ENCODE data around the gene COTL1. TPM values are rescaled to one million over a fixed set of nuclear protein-coding genes. Genes with fewer than 3 reads are reported as not detected.

COTL1 gene
- total and polyA plus RNA-seq, 2 of the 13 experiments (the other 11 are each of a cell fraction or from before 2014, with no cell fraction given): 8.7 to 16.9 TPM

DNA sequence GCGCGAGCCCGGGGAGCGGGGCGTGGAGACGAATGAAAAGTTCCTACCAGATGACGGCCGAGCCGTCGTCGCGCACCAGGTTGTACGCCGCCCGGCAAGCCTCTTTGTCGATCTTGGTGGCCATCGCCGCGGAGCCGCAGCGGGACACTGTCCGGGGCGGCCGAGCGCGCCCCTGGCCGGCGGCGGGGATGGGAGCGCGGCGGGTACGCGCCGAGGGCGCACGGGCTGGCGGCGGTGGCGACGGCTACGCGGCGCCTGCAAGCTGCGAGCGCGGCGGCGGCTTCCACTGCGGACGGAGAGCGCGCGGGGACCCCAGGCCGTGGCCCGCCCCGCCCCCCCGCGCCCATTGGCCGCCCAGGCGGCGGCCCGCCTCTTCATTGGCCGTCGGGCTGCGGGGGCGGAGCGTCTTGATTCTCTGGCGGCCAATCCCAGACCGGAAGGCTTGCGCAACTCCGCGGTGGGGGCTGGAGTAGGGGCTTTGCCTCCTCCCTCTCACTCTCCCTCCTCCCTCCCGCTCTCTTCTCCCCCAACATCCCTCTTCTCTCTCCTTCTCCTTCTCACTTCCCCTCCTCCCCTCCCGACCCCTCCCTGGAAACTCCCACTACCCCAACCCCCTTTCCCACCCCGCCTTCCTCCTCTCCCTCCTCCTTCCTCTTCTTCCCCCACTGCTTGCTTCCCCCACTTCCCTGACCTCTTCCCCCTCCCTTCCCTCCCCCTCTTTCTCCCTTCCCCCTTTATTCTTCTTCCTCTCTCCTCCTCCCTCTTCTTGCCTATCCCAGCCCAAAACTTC is at the start of gene COTL1 (continued):
- TF ChIP-seq, protein P1, sequence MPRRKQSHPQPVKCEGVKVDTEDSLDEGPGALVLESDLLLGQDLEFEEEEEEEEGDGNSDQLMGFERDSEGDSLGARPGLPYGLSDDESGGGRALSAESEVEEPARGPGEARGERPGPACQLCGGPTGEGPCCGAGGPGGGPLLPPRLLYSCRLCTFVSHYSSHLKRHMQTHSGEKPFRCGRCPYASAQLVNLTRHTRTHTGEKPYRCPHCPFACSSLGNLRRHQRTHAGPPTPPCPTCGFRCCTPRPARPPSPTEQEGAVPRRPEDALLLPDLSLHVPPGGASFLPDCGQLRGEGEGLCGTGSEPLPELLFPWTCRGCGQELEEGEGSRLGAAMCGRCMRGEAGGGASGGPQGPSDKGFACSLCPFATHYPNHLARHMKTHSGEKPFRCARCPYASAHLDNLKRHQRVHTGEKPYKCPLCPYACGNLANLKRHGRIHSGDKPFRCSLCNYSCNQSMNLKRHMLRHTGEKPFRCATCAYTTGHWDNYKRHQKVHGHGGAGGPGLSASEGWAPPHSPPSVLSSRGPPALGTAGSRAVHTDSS (CRISPR knock-in tag; conservative IDR thresholded peaks at IDR 0.05): 0 out of 2 replicates have a peak, but pooled peaks have one; percentile 64
- TF ChIP-seq GPN1 (CRISPR knock-in tag; IDR thresholded peaks at IDR 0.05; ENCODE audit: borderline replicate concordance) (no peak), MTF2 (CRISPR knock-in tag; IDR thresholded peaks at IDR 0.05; ENCODE audit: borderline replicate concordance) (no peak), ZSCAN25 (CRISPR knock-in tag; IDR thresholded peaks at IDR 0.05) (0 out of 2 replicates have a peak, but pooled peaks have one; percentile 46), ZSCAN20 (CRISPR knock-in tag; IDR thresholded peaks at IDR 0.05; ENCODE audit: borderline replicate concordance) (0 out of 2 replicates have a peak, but pooled peaks have one; percentile 78), SALL2 (CRISPR knock-in tag; IDR thresholded peaks at IDR 0.05) (0 out of 2 replicates have a peak, but pooled peaks have one; percentile 54), BRF2 (CRISPR knock-in tag; IDR thresholded peaks at IDR 0.05) (0 out of 2 replicates have a peak, but pooled peaks have one; percentile 21), JUND (CRISPR knock-in tag; IDR thresholded peaks at IDR 0.05) (no peak), CEBPB (IDR thresholded peaks at IDR 0.05; ENCODE audit: borderline replicate concordance, low read depth, low read length) (peak; percentile 100), CHCHD3 (CRISPR knock-in tag; IDR thresholded peaks at IDR 0.05) (peak; percentile 53; the same call in 1 of the 2 replicates), ETV5 (CRISPR knock-in tag; IDR thresholded peaks at IDR 0.05; ENCODE audit: borderline replicate concordance) (peak; percentile 42), HMG20B (CRISPR knock-in tag; conservative IDR thresholded peaks at IDR 0.05) (0 out of 2 replicates have a peak, but pooled peaks have one; percentile 22), SAFB2 (CRISPR knock-in tag; IDR thresholded peaks at IDR 0.05; ENCODE audit: borderline replicate concordance, low read depth) (0 out of 2 replicates have a peak, but pooled peaks have one; percentile 51), ATF7-NPFF (CRISPR knock-in tag; IDR thresholded peaks at IDR 0.05; ENCODE audit: low read depth) (peak; percentile 72), ATRX (CRISPR knock-in tag; IDR thresholded peaks at IDR 0.05; ENCODE audit: borderline replicate concordance) (no peak), GRHL1 (CRISPR knock-in tag; conservative IDR thresholded peaks at IDR 0.05) (no peak), ZNF549 (CRISPR knock-in tag; IDR thresholded peaks at IDR 0.05) (0 out of 2 replicates have a peak, but pooled peaks have one; percentile 5), HBP1 (CRISPR knock-in tag; IDR thresholded peaks at IDR 0.05; ENCODE audit: low read depth) (0 out of 2 replicates have a peak, but pooled peaks have one; percentile 56), ZFP36 (IDR thresholded peaks at IDR 0.05; ENCODE audit: borderline replicate concordance, low read depth, low read length, partially characterized antibody) (no peak), STAG1 (CRISPR knock-in tag; IDR thresholded peaks at IDR 0.05) (no peak), FOXO1 (CRISPR knock-in tag; IDR thresholded peaks at IDR 0.05) (no peak), ATF4 (CRISPR knock-in tag; IDR thresholded peaks at IDR 0.05) (no peak)
